Nephron progenitor cell (in vitro differentiated cells): Measurements from ENCODE around the gene PCCB.
A peak's percentile ranks its signal among the peaks of the same experiment; 100 is the strongest.

Experiments used
- DNase-seq: peaks from one replicate; pipeline ENCODE4 v3.0.0; 2021
- H3K27ac Mint-ChIP-seq: 2 replicates; pipeline ENCODE4 v1.8.0; 2021; ENCODE audit warnings: mild to moderate bottlenecking, moderate library complexity, mixed read lengths
- H3K27me3 Mint-ChIP-seq: 2 replicates; pipeline ENCODE4 v1.8.0; 2021; ENCODE audit warnings: mild to moderate bottlenecking, low read depth, mixed read lengths; ENCODE audit not compliant: poor library complexity
- H3K36me3 Mint-ChIP-seq: 2 replicates; pipeline ENCODE4 v1.8.0; 2021; ENCODE audit warnings: low read depth, mixed read lengths
- H3K4me1 Mint-ChIP-seq: 2 replicates; pipeline ENCODE4 v1.8.0; 2021; ENCODE audit warnings: mixed read lengths
- H3K4me3 Mint-ChIP-seq: 2 replicates; pipeline ENCODE4 v1.8.0; 2021; ENCODE audit warnings: mild to moderate bottlenecking, moderate library complexity, mixed read lengths
- H3K9me3 Mint-ChIP-seq: 2 replicates; pipeline ENCODE4 v1.8.0; 2021; ENCODE audit warnings: mild to moderate bottlenecking, moderate library complexity, mixed read lengths
- TF ChIP-seq, protein P1 (sequence below): fragments of 200-600 bp; sonication (generic); IDR thresholded peaks from 2 replicates; pipeline ENCODE4 v1.5.0; 2021; ENCODE audit warnings: antibody characterized with exemption

PCCB gene

DNA sequence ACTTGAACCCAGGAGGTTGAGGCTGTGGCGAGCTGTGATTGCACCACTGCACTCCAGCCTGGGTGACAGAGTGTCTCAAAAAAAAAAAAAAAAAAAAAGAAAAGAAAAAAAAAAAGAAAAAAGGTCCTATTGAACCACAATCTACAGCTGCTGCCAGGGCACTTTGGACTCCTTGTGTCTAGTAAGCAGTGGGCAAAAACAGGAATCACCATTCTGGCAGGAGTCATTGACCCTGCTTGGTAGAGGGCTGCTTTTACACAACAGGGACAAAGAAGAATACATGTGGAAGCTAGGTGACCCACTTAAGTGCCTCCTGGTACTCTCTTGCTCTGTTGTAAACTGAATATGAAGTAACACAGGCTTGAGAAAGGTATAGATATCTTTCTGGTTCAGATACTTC is 14.6 kb upstream of the PCCB start:
- Mint-ChIP-seq H3K9me3 (no peaks in the 10 kb centered on the region), H3K4me1 (peaks cover 32% of the 10 kb centered on the region), H3K27ac (no peak overlapping the region), H3K4me3 (no peak overlapping the region), H3K36me3 (no peaks in the 10 kb centered on the region), H3K27me3 (peaks cover 3% of the 10 kb centered on the region)
- DNase-seq, result no peak
- TF ChIP-seq, protein P1, sequence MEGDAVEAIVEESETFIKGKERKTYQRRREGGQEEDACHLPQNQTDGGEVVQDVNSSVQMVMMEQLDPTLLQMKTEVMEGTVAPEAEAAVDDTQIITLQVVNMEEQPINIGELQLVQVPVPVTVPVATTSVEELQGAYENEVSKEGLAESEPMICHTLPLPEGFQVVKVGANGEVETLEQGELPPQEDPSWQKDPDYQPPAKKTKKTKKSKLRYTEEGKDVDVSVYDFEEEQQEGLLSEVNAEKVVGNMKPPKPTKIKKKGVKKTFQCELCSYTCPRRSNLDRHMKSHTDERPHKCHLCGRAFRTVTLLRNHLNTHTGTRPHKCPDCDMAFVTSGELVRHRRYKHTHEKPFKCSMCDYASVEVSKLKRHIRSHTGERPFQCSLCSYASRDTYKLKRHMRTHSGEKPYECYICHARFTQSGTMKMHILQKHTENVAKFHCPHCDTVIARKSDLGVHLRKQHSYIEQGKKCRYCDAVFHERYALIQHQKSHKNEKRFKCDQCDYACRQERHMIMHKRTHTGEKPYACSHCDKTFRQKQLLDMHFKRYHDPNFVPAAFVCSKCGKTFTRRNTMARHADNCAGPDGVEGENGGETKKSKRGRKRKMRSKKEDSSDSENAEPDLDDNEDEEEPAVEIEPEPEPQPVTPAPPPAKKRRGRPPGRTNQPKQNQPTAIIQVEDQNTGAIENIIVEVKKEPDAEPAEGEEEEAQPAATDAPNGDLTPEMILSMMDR, result no peak

DNA sequence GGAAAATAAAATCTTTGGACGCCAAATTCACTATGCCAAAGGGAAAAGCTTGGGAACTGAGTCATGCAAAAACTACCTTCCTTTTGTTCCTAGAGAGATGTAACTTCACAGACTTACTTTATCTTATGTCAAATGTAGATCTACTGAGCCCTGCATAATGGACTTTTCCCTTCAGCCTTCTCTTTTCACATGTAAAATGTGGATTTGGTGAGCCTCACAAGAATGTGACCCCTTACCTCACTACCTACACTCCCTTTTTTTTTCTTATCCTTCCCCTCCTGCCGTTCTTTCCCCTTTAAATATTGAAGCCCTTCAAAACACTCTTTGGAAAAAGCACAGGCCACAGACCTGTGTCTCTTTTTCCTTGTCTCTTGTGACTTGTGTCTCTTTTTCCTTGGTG is 14.0 kb upstream of the PCCB start:
- Mint-ChIP-seq H3K9me3 (no peaks in the 10 kb centered on the region), H3K4me3 (no peak overlapping the region), H3K27ac (no peak overlapping the region), H3K36me3 (no peaks in the 10 kb centered on the region), H3K4me1 (peaks cover 32% of the 10 kb centered on the region), H3K27me3 (peaks cover 3% of the 10 kb centered on the region)
- no peak for DNase-seq
- TF ChIP-seq, protein P1, result no peak

DNA sequence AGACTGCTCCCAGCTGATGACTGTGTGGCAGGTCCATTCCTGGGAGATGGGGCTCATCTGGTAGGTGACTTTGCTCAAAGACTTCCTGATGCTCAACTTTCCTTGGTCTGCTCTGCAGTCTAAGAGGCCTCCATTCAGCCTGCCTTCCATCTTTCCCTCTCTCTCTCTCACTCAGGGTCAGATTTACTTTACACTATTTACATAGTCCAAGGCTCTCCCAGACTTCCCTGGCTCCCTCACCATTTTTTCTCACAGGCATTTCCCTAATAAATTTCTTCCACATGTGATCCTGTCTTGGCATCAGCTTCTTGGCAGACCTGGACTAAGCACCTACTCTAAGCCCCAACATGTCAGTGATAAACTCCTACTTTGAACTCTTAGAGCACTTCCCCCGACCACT is 13.0 kb upstream of the PCCB start:
- no peak overlapping the region for H3K4me3 Mint-ChIP-seq
- H3K27me3 Mint-ChIP-seq, result peaks cover 8% of the 10 kb centered on the region
- H3K27ac Mint-ChIP-seq, result no peak overlapping the region
- DNase-seq, result no peak
- H3K36me3 Mint-ChIP-seq, result no peaks in the 10 kb centered on the region
- peaks cover 32% of the 10 kb centered on the region for H3K4me1 Mint-ChIP-seq
- H3K9me3 Mint-ChIP-seq, result no peaks in the 10 kb centered on the region
- TF ChIP-seq, protein P1, result no peak

DNA sequence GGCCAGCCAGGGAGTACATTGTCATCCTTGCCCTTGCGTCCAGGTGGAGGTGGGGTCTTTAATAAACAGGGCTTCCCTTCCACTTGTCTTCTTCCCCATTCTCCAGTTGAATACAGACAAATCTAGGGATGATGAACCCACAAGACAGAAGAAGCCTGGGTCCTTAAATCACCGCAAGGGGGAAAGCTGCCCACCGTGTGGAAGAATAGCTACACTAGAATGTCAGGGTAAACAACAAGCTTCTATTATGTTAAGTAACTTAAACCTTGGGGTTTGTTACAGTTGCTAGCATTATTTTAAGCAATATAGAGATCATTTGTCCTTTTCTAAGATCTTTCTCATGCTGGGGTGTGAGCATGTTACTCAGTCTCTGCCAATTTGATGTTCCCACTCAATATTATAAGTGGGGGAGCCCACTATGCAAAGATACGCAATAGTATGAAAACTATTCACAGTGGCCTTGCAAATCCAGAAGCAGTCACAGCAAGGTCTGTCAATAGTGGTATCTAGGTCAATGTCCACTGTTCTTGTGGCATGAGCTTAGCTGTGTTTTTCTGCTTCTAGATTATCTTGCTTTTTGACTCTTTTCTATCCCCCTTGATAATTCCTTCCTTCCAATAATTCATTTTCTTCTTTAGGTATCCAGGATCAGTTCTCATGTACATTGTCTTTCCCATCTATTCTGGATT is 12.0 kb upstream of the PCCB start:
- Mint-ChIP-seq H3K4me1 (peaks cover 32% of the 10 kb centered on the region), H3K9me3 (no peaks in the 10 kb centered on the region), H3K27ac (no peak overlapping the region), H3K36me3 (no peaks in the 10 kb centered on the region), H3K4me3 (no peak overlapping the region), H3K27me3 (peaks cover 8% of the 10 kb centered on the region)
- no peak for DNase-seq
- TF ChIP-seq, protein P1, result no peak

DNA sequence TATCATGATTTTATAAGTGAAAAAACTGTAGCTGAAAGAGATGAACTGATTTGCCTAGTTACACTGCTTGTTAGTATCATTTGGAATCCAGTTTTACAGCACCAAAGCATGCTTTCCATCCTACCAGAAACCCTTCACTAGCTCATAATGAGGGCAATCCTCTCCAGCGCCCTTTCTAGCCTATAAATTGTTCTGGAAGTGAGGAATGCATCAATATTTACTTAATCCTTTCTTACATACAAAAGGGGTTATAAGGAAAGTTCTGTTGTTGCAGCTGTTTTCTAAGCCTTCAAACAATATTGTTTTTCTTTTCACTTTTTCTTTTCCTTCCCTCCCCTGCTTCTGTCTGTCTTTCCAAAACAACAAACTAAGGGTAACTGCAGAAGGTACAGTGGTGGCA is 11.0 kb upstream of the PCCB start:
- Mint-ChIP-seq H3K27ac (peak overlapping the region; percentile 96), H3K4me3 (no peak overlapping the region), H3K36me3 (no peaks in the 10 kb centered on the region), H3K9me3 (no peaks in the 10 kb centered on the region), H3K4me1 (peaks cover 32% of the 10 kb centered on the region), H3K27me3 (peaks cover 11% of the 10 kb centered on the region)
- TF ChIP-seq, protein P1, result no peak
- no peak for DNase-seq

DNA sequence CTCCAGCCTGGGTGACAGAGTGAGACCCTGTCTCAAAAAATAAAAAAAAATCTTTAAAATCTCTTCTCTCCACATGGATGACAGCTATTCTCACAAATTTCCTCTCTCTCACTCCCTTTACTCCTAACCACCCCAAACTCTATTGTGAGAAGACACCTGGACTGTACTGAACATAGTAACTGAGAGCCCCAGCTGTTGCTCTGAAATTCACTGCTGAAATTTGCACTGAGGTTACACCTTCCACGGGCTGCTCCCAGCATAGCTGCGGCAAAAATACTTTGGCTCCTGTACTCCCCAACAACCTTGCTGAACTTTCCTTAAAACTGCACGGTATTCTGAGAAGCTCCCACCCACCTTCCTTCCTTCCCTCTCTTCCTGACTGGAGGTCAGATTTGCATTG is 4.4 kb upstream of the PCCB start:
- H3K27ac Mint-ChIP-seq, result peak overlapping the region; percentile 89
- TF ChIP-seq, protein P1, result no peak
- peaks cover 12% of the 10 kb centered on the region for H3K4me1 Mint-ChIP-seq

More for the DNA sequence above, 4.4 kb upstream of the PCCB start:
- Mint-ChIP-seq H3K36me3 (no peaks in the 10 kb centered on the region), H3K27me3 (peaks cover 11% of the 10 kb centered on the region), H3K9me3 (no peaks in the 10 kb centered on the region), H3K4me3 (no peak overlapping the region)
- no peak for DNase-seq
